ENCODE data around the gene GLI2.

- TF ChIP-seq CTCF (IDR thresholded peaks at IDR 0.05) (no peak), POLR2AphosphoS5 (IDR thresholded peaks at IDR 0.05) (no peak)
Observed at GRCh38 chr2:120692691-120693090, 43.0 kb upstream of the GLI2 start.
